G401 (cell line): Measurements from ENCODE around the gene KLHDC10. TPM values are rescaled to one million over a fixed set of nuclear protein-coding genes. Genes with fewer than 3 reads are reported as not detected.
"Not testable (repeated sequence)": the region's sequence is repeated elsewhere in the genome, so short reads cannot be mapped to it uniquely, and the experiment has no call there.

Experiments used
- DNase-seq: peaks from one replicate; pipeline ENCODE4 v3.0.0-alpha.2; 2015; ENCODE audit warnings: low spot score
- in situ Hi-C: cut with HindIII; loops from 2 replicates; pipeline ENCODE4 v1.10.0; 2016; ENCODE audit warnings: low sequenced_read_pairs, mixed read lengths
- total RNA-seq: library from RNA; depleted of rRNA; stranded (reverse); fragments of >200 nt; shearing (Covaris generic); gene quantifications from 2 replicates; pipeline ENCODE4 v1.2.3, GENCODE V29; 2014

KLHDC10 gene
- total RNA-seq, 1 experiment from 2014 or later = 23.5 TPM

DNA sequence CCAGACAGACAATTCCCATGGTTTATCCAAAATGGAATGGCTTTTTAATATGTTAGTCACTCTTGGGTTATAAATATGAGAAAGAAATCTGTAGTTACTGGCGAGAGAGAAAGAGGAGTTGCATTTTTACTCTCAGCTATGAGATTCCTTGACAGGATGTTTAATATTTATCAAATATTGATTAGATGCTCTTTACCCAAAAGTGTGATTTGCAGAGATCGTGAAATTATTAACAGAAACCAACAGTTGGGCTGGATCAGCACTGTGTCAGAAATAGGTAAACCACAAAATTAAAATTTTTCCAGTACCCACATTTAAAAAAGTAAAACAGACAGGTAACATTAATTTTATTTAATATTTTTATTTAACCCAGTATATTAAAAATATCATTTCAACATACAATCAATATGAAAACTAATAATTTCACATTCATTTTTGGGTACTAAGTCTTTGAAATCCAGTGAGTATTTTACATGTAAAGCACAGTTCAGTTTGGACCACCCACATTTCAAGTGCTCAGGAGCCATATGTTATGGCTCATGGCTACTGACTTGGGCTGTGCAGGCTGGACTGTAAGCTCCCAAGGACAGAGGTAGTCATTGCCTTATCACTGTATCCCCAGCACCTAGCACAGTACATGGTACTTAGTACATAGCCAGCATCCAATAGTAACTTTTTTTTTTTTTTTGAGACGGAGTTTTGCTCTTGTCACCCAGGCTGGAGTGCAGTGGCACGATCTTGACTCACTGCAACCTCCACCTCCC, 42.5 kb downstream of the KLHDC10 start:
- no peak for DNase-seq
- in situ Hi-C loops = no loop called here

- DNase-seq, in situ Hi-C loops: not testable (repeated sequence)
These were observed 43.1 kb downstream of the KLHDC10 start for GRCh38 chr7:130113426-130113805.

- in situ Hi-C loops = no loop called here
- no peak for DNase-seq
These were observed 43.6 kb downstream of the KLHDC10 start for GRCh38 chr7:130113887-130114286.

GRCh38 chr7:130114374-130114773, 44.0 kb downstream of the KLHDC10 start:
- DNase-seq = no peak
- in situ Hi-C loops = no loop called here

GRCh38 chr7:130114776-130115175, 44.4 kb downstream of the KLHDC10 start:
- no peak for DNase-seq
- in situ Hi-C loops = no loop called here

- in situ Hi-C loops = no loop called here
- no peak for DNase-seq
These were observed 48.0 kb downstream of the KLHDC10 start for GRCh38 chr7:130118294-130118693.

- no peak for DNase-seq
- in situ Hi-C loops = no loop called here
These were observed 48.5 kb downstream of the KLHDC10 start for GRCh38 chr7:130118801-130119200.

GRCh38 chr7:130123501-130123900, 53.2 kb downstream of the KLHDC10 start:
- in situ Hi-C loops = no loop called here
- DNase-seq = no peak

DNA sequence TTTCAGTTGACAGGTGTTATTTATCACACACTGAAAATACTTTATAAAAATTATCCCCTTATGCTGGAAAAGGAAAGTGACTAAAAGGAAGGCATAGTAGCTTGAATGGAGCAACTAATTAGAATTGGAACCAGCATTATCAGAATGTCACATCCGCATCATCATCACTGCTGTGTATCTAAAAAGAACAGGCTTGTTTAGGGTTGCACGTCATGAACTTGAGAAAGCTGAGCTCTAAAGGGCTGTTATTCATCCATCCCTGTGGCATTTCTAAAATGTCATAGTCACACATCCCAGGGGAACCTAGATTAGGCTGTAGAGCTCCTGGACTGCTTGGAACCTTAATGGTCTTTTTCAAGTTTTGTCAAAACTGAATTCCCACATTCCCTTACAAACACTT, 54.4 kb downstream of the KLHDC10 start:
- in situ Hi-C loops = no loop called here
- no peak for DNase-seq

- DNase-seq, in situ Hi-C loops: not testable (repeated sequence)
These were observed 56.5 kb downstream of the KLHDC10 start for GRCh38 chr7:130126840-130127239.

- no peak for DNase-seq
- in situ Hi-C loops = no loop called here
These were observed 57.1 kb downstream of the KLHDC10 start for GRCh38 chr7:130127404-130127803.

DNA sequence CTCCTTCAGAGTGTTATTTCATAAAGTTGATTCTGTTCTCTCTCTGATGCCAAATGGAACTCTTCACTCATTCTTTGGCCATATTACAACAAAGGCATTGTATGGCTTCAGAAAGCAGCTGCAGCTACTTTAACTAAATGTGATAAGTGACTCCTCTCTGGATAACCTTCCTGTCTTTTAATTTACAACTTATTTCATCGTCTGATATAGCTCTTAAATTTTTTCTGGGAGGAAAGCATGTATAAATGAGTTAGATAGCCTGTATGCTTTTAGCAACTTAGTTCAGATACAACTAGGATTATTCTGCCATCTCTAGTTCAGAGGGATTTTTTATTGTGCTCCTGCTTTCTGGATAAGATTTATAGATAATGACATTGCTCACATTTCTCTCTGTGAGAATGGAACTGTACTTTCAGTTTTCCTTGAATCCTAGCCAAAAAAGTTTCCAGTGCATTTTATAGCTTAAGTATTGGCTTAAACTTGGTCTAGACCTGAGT, 57.5 kb downstream of the KLHDC10 start:
- in situ Hi-C loops = no loop called here
- DNase-seq = no peak

DNA sequence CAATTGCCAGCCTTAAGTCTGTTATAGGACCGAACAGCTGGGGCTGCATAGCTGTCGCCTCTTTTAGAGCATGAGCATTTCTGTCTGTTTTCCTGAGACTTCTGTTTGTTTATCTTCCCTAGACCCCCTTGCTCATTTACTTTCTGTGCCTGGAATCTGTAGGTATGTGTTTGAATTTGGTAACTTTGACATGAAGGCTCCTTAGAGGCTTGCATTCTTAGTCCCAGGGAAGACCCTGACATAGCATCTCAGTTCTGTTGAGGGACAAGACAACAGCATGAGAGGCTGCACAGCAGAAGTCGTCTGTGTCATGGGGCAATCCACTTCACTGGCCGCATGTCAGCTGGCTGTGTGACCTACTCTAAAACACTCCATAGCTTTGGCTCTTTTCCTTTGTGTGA, 58.7 kb downstream of the KLHDC10 start:
- in situ Hi-C loops = no loop called here
- DNase-seq = no peak

DNA sequence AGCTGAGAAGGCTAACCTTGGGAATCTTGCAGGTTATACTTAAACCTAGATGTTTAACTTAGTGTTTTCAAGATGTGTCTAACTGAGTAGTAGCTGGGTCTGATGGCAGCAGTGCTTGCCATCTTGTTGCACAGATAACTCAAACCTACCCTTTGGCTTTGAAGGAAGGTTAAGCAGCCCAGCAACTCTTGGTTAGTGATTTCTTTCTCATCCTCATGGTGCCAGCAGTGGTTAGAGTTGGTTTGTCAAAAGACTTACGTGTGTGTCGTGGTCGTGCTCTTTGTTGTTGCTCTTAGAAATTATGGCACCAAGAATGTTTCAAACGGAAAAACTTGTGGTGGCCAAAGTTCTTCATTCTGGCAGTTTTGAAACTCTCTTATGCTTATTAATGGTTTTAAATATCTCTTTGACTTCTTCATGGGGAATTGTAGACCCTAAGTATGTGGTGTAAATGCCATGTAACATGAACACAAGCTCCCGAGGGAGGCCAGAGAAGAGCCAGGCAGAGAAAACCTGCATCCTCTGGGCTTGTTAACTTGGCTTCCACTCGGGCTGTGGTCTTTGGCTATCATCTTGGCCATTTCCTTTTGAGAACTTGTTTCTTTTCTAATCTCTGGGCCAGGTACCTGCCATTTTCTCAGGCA, 61.0 kb downstream of the KLHDC10 start:
- in situ Hi-C loops = no loop called here
- no peak for DNase-seq

GRCh38 chr7:130131964-130132875, 61.9 kb downstream of the KLHDC10 start:
- DNase-seq = peak; percentile 59

GRCh38 chr7:130133029-130133782, 62.9 kb downstream of the KLHDC10 start:
- no peak for DNase-seq
- in situ Hi-C loops = no loop called here

More at GRCh38 chr7:130131964-130132875, 61.9 kb downstream of the KLHDC10 start:
- in situ Hi-C loops = no loop called here

GRCh38 chr7:130134106-130134636, 63.8 kb downstream of the KLHDC10 start:
- in situ Hi-C loops = no loop called here
- no peak for DNase-seq

- no peak for DNase-seq
- in situ Hi-C loops = no loop called here
These were observed 64.4 kb downstream of the KLHDC10 start for GRCh38 chr7:130134726-130135125.
